ENCODE data around the gene ST7.

DNA sequence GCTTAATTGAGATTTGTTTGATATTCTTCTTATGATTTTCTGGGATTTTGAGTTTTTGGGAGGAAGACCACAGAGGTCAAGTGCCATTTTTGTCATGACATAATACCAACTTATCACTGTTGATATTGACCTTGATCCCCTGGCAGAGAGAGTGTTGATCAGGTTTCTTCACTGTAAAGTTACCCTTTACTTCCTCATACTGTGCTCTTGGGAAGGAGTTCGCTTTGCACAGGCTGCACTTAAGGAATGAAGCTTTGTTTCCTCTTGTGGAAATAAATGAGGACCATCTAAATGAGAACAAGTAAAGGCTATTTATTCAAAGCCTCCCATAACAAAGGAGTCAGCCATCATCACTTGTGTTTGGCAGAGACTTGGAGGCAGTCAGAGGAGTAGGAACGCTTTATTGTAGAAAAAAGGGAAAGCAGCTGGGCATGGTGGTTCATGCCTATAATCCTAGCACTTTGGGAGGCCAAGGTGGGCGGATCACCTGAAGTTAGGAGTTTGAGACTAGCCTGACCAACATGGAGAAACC, 16.1 kb downstream of the ST7 start:
- no peak for TF ChIP-seq FOXK2 (IDR thresholded peaks at IDR 0.05)
- TF ChIP-seq, protein P1, sequence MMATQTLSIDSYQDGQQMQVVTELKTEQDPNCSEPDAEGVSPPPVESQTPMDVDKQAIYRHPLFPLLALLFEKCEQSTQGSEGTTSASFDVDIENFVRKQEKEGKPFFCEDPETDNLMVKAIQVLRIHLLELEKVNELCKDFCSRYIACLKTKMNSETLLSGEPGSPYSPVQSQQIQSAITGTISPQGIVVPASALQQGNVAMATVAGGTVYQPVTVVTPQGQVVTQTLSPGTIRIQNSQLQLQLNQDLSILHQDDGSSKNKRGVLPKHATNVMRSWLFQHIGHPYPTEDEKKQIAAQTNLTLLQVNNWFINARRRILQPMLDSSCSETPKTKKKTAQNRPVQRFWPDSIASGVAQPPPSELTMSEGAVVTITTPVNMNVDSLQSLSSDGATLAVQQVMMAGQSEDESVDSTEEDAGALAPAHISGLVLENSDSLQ (IDR thresholded peaks at IDR 0.05), result no peak
- no peak for TF ChIP-seq BHLHE40 (IDR thresholded peaks at IDR 0.05; ENCODE audit: borderline replicate concordance)
- no peak for TF ChIP-seq FOXA1 (IDR thresholded peaks at IDR 0.05)

Measured in HEK293T (cell line).